ENCODE data around the gene UBE2U.

The UBE2U gene, protein sequence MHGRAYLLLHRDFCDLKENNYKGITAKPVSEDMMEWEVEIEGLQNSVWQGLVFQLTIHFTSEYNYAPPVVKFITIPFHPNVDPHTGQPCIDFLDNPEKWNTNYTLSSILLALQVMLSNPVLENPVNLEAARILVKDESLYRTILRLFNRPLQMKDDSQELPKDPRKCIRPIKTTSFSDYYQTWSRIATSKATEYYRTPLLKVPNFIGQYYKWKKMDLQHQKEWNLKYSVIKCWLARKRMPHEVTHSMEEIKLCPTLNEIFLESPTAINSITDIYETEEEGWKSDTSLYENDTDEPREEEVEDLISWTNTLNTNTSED

DNA sequence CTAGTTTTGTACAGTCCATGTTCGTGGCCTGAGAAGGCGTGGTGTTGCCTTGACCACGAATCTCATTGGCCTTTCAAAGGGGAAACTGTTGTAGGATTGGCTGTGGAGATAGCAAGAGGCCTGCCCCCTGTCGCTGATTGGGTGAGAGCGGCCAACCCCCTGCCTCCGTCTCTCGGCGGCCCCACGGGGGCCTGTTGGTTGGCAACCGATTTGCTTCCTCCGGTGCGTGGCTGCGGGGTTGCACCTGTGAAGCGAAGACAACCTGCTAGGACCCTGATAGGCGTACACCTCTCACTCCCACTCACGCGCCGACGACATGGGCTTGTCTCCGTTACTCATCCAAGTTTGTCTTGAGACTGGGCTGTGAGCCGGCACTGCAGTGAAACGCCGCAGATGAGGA lies at the start of gene UBE2U:
Gene UBE2U (plus strand): TSS at position 204 of the 400 bp plus-strand sequence. CDS start 428 bp downstream, outside the sequence.
- H3K4me3 ChIP-seq (ENCODE audit: low read depth, low read length) = no peak within 1 kb of the TSS

DNA sequence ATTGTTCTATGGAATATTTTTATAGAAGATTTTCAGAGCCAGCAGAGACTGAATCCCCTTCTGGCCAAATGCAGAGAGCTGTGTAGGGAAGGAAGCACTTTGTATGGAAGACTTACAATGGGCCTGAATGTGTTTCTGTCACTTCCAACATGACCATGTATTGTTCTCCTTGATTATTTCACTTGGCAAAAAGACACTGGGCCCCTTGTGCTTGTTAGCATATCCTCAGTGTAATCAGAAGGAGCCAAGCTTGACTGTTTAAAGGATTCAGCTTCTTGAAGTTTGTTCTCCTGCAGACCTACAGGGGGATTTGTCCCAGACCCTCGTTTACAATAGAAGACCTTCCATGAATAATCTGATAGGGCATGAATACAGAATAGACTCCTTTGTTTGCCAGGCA lies 48.1 kb upstream of the UBE2U start:
- H3K4me3 ChIP-seq (ENCODE audit: low read depth, low read length) = no peak overlapping the region

GRCh38 chr1:64161357-64161941 lies 42.0 kb upstream of the UBE2U start:
- H3K4me3 ChIP-seq (ENCODE audit: low read depth, low read length) = no peak overlapping the region

- H3K4me3 ChIP-seq (ENCODE audit: low read depth, low read length) = no peak overlapping the region
Measured at GRCh38 chr1:64162151-64162550, 41.3 kb upstream of the UBE2U start.

GRCh38 chr1:64162804-64163203 lies 40.6 kb upstream of the UBE2U start:
- H3K4me3 ChIP-seq (ENCODE audit: low read depth, low read length) = no peak overlapping the region

DNA sequence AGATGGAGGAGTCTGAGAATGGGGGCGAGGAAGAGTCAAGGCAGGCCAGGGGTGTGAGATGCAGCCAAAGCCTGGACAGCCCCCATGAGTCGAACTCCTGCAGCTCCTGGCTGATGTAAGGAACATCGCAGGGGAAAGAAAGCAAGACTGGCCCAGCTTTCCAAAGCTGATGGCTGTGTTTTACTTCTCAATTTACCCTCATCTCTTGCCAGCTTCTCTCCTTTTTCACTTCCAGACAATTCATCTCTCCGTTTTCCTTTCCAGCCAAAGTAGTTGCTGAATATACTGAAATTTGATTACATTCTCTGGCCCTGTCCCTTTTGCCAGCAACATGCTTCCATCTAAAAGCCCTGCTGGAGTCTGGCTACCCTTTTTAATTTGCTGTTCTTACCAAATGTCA lies 40.0 kb upstream of the UBE2U start:
- H3K4me3 ChIP-seq (ENCODE audit: low read depth, low read length) = no peak overlapping the region

DNA sequence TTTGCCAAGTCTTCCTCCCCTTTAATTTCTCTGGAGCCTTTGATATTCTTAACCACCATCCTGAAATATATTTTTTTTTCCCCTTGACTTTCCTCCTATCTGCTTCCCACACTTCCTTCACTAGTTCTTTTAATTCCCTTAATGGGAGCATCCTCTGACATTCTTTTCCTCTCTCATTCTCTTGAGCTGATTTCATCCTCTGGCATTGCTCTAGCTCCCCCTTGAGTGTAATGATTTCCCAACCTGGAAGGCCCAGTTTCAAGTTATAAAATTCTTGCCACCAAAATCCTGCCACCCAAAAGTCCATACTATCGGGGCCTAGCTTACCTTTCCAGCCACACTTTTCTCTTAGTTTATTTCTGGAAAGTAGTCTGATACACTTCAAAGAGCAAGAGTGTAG lies 39.5 kb upstream of the UBE2U start:
- H3K4me3 ChIP-seq (ENCODE audit: low read depth, low read length) = no peak overlapping the region

GRCh38 chr1:64166629-64167028 lies 36.8 kb upstream of the UBE2U start:
- no peak overlapping the region for H3K4me3 ChIP-seq (ENCODE audit: low read depth, low read length)

GRCh38 chr1:64167176-64167575 lies 36.2 kb upstream of the UBE2U start:
- H3K4me3 ChIP-seq (ENCODE audit: low read depth, low read length) = no peak overlapping the region

- no peak overlapping the region for H3K4me3 ChIP-seq (ENCODE audit: low read depth, low read length)
Measured at GRCh38 chr1:64171246-64171645, 32.2 kb upstream of the UBE2U start.

DNA sequence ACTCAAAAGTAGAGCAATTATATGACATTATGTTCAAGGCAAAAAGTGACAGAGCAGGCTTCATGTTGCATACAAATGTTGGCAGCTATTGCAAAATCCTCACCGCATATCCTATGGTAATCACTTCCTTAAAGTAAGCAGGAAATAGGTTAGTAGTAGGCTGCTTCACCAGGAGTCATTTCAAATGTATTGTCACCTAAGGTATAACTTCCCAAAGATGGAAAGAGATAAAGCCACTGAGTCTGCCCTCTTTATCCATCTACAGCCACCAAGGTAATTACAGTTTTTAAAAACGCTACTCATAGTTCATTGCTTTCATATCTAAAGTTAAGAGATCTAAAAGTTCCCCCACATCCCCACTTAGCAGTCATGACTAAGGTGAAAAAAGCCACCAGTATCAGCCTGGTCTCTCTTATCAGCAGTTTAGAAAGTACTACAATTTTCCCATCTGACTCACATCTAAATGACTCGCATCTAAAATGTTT lies 31.6 kb upstream of the UBE2U start:
- H3K4me3 ChIP-seq (ENCODE audit: low read depth, low read length) = no peak overlapping the region

GRCh38 chr1:64172458-64172983 lies 30.9 kb upstream of the UBE2U start:
- H3K4me3 ChIP-seq (ENCODE audit: low read depth, low read length) = no peak overlapping the region

DNA sequence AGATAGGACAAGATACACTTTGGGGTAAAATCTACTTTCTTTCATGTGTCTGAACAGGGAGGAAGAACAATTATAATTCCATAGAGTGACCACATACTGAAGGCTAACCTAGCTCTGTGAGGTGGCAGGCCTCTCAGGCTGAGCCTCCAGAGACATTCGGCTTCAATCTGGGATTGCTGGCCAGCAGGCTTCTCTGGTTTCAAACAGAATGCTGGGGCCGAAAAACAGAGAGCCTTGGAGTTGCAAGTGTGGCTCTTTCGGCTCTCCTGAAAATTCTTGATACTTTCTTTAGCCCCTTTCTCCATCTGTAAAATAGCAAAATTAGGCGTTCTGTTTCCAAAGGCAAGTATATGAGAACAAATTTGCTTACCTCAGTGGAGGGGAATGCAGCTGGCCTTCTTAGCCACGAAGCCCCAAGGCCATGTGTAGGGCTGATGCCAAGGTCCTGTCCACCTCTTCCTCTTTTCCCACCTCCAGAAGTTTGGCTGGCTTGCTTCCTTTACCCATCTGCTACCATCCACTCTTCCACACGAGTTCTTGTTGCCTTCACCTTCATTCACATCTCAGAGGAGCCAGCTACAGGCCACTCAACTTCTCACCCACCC lies 30.0 kb upstream of the UBE2U start:
- no peak overlapping the region for H3K4me3 ChIP-seq (ENCODE audit: low read depth, low read length)

GRCh38 chr1:64175639-64176038 lies 27.8 kb upstream of the UBE2U start:
- no peak overlapping the region for H3K4me3 ChIP-seq (ENCODE audit: low read depth, low read length)

GRCh38 chr1:64176659-64177058 lies 26.8 kb upstream of the UBE2U start:
- H3K4me3 ChIP-seq (ENCODE audit: low read depth, low read length) = no peak overlapping the region

DNA sequence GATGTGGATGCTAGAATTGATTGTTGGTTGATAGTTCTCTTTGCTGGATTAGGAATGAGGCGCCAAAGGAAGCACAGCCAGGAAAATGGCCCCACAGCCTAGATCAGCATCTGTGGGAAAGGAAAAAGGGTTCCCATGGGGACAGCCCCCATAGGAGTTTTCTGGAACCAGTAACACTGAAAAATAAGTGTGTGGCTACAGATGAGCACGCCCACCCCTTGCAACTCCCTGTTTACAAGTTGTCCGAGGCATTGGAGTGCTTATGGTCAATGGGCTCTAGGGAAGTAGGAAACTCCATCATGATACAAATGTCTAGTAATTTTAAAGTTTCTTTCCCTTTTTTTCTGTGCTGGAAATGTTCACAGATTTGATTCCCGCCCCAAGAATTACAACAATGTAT lies 23.8 kb upstream of the UBE2U start:
- no peak overlapping the region for H3K4me3 ChIP-seq (ENCODE audit: low read depth, low read length)

GRCh38 chr1:64182207-64182606 lies 21.2 kb upstream of the UBE2U start:
- H3K4me3 ChIP-seq (ENCODE audit: low read depth, low read length) = no peak overlapping the region

- no peak overlapping the region for H3K4me3 ChIP-seq (ENCODE audit: low read depth, low read length)
Measured at GRCh38 chr1:64183395-64184002, 19.9 kb upstream of the UBE2U start.

DNA sequence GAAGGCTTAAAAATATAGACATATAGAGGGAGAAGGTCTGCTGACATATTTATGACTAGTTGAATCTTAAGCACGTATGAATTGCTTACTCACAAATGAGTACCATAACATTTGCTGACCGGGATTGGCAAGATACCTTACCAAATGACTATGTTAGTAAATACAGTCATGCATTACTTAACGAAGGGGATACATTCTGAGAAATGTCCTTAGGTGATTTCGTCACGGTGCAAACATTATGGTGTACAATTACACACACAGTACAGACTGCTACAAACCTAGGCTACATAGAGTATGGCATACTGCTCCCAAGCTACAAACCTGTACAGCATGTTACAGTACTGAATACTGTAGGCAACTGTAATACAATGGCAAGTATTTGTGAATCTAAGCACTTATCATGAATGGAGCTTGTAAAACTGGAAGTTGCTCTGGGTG lies 19.4 kb upstream of the UBE2U start:
- H3K4me3 ChIP-seq (ENCODE audit: low read depth, low read length) = no peak overlapping the region

GRCh38 chr1:64186138-64186897 lies 17.1 kb upstream of the UBE2U start:
- no peak overlapping the region for H3K4me3 ChIP-seq (ENCODE audit: low read depth, low read length)

GRCh38 chr1:64186898-64187280 lies 16.5 kb upstream of the UBE2U start:
- no peak overlapping the region for H3K4me3 ChIP-seq (ENCODE audit: low read depth, low read length)

Measured in iPS-11a (cell line).